Right kidney (tissue), 9 donors: ENCODE measurements around the gene MYO16.
A peak's percentile ranks its signal among the peaks of the same experiment; 100 is the strongest.

Experiments
- DNase-seq: peaks from one replicate; pipeline ENCODE4 v3.0.0-alpha.2; 2016
- long read RNA-seq, 8 donors: transcript quantifications; one replicate each; lab custom pipeline, GENCODE V29; 2026

Gene MYO16
- long read RNA-seq, donor 1 = 0 reads
- long read RNA-seq, donor 2 = 0 reads
- long read RNA-seq, donor 3 = 0 reads
- long read RNA-seq, donor 4 = 0 reads
- long read RNA-seq, donor 5 = 0 reads
- long read RNA-seq, donor 6 = 0 reads
- long read RNA-seq, donor 7 = 0 reads
- long read RNA-seq, donor 8 = 0 reads

- DNase-seq = no peak
Measured at GRCh38 chr13:108629181-108629752, at the start of gene MYO16. Gene MYO16 (plus strand): TSS chr13:108629611. CDS start chr13:108629845, 234 bp downstream.

- no peak for DNase-seq
Measured at GRCh38 chr13:108586826-108587225, 42.6 kb upstream of the MYO16 start.

- DNase-seq = no peak
Measured at GRCh38 chr13:108588516-108588915, 40.9 kb upstream of the MYO16 start.

- DNase-seq = no peak
Measured at GRCh38 chr13:108594153-108594552, 35.3 kb upstream of the MYO16 start.

GRCh38 chr13:108595436-108596274, 33.8 kb upstream of the MYO16 start:
- DNase-seq = peak; percentile 8

- DNase-seq = no peak
Measured at GRCh38 chr13:108597943-108598342, 31.5 kb upstream of the MYO16 start.

GRCh38 chr13:108606424-108606823, 23.0 kb upstream of the MYO16 start:
- no peak for DNase-seq

GRCh38 chr13:108609353-108609752, 20.1 kb upstream of the MYO16 start:
- DNase-seq = no peak

- no peak for DNase-seq
Measured at GRCh38 chr13:108610507-108610906, 18.9 kb upstream of the MYO16 start.

GRCh38 chr13:108615241-108615640, 14.2 kb upstream of the MYO16 start:
- DNase-seq = no peak

GRCh38 chr13:108618233-108618632, 11.2 kb upstream of the MYO16 start:
- no peak for DNase-seq

GRCh38 chr13:108621462-108621861, 7.9 kb upstream of the MYO16 start:
- DNase-seq = no peak

GRCh38 chr13:108624108-108624507, 5.3 kb upstream of the MYO16 start:
- no peak for DNase-seq

GRCh38 chr13:108624979-108625378, 4.4 kb upstream of the MYO16 start:
- DNase-seq = no peak

- DNase-seq = no peak
Measured at GRCh38 chr13:108629988-108630387, 577 bp downstream of the MYO16 start.

- no peak for DNase-seq
Measured at GRCh38 chr13:108632649-108633167, 3.3 kb downstream of the MYO16 start.

GRCh38 chr13:108638901-108639300, 9.5 kb downstream of the MYO16 start:
- DNase-seq = no peak

- DNase-seq = no peak
Measured at GRCh38 chr13:108643646-108644353, 14.4 kb downstream of the MYO16 start.

- DNase-seq = no peak
Measured at GRCh38 chr13:108645376-108645775, 16.0 kb downstream of the MYO16 start.

- no peak for DNase-seq
Measured at GRCh38 chr13:108650271-108650670, 20.9 kb downstream of the MYO16 start.

- no peak for DNase-seq
Measured at GRCh38 chr13:108656742-108657141, 27.3 kb downstream of the MYO16 start.

- no peak for DNase-seq
Measured at GRCh38 chr13:108657519-108657918, 28.1 kb downstream of the MYO16 start.

GRCh38 chr13:108662528-108662927, 33.1 kb downstream of the MYO16 start:
- no peak for DNase-seq
